GM18502 (cell line): ENCODE measurements around the gene DNAH11.
"Not testable (repeated sequence)": the region's sequence is repeated elsewhere in the genome, so short reads cannot be mapped to it uniquely, and the experiment has no call there.

Source experiments
- ATAC-seq: cut with Tn5 transposase; IDR thresholded peaks from one replicate; pipeline ENCODE4 v1.9.1; 2021; ENCODE audit warnings: mild to moderate bottlenecking; ENCODE audit not compliant: unreplicated experiment, poor library complexity

The DNAH11 gene

GRCh38 chr7:21704359-21704758 lies 161.5 kb downstream of the DNAH11 start:
- ATAC-seq, result no peak

GRCh38 chr7:21706131-21706530 lies 163.3 kb downstream of the DNAH11 start:
- no peak for ATAC-seq

GRCh38 chr7:21707566-21707965 lies 164.7 kb downstream of the DNAH11 start:
- ATAC-seq, result no peak

- no peak for ATAC-seq
Observed at GRCh38 chr7:21708096-21708495, 165.3 kb downstream of the DNAH11 start.

- no peak for ATAC-seq
Observed at GRCh38 chr7:21717323-21717722, 174.5 kb downstream of the DNAH11 start.

GRCh38 chr7:21718391-21718790 lies 175.6 kb downstream of the DNAH11 start:
- ATAC-seq, result no peak

- no peak for ATAC-seq
Observed at GRCh38 chr7:21719846-21720245, 177.0 kb downstream of the DNAH11 start.

- no peak for ATAC-seq
Observed at GRCh38 chr7:21722371-21722770, 179.5 kb downstream of the DNAH11 start.

- no peak for ATAC-seq
Observed at GRCh38 chr7:21724562-21724961, 181.7 kb downstream of the DNAH11 start.

- no peak for ATAC-seq
Observed at GRCh38 chr7:21730399-21730798, 187.6 kb downstream of the DNAH11 start.

- ATAC-seq, result no peak
Observed at GRCh38 chr7:21731977-21732376, 189.1 kb downstream of the DNAH11 start.

GRCh38 chr7:21732956-21733355 lies 190.1 kb downstream of the DNAH11 start:
- not testable (repeated sequence) for ATAC-seq

- ATAC-seq, result no peak
Observed at GRCh38 chr7:21733837-21734236, 191.0 kb downstream of the DNAH11 start.

GRCh38 chr7:21743493-21743892 lies 200.7 kb downstream of the DNAH11 start:
- no peak for ATAC-seq

- no peak for ATAC-seq
Observed at GRCh38 chr7:21746949-21747348, 204.1 kb downstream of the DNAH11 start.

- no peak for ATAC-seq
Observed at GRCh38 chr7:21747806-21748205, 205.0 kb downstream of the DNAH11 start.

GRCh38 chr7:21749378-21749777 lies 206.5 kb downstream of the DNAH11 start:
- ATAC-seq, result no peak

GRCh38 chr7:21753071-21753470 lies 210.2 kb downstream of the DNAH11 start:
- no peak for ATAC-seq

- no peak for ATAC-seq
Observed at GRCh38 chr7:21754963-21755362, 212.1 kb downstream of the DNAH11 start.

- no peak for ATAC-seq
Observed at GRCh38 chr7:21757537-21758282, 214.9 kb downstream of the DNAH11 start.

GRCh38 chr7:21758286-21758685 lies 215.4 kb downstream of the DNAH11 start:
- no peak for ATAC-seq

- ATAC-seq, result no peak
Observed at GRCh38 chr7:21762469-21762868, 219.6 kb downstream of the DNAH11 start.
